Suprapubic skin (tissue), 4 donors: ENCODE measurements around the gene ACOX1. TPM values are rescaled to one million over a fixed set of nuclear protein-coding genes. Genes with fewer than 3 reads are reported as not detected.
A peak's percentile ranks its signal among the peaks of the same experiment; 100 is the strongest.

Experiments
- DNase-seq, 2 donors: peaks; one replicate each; pipeline ENCODE4 v3.0.0-alpha.2; 2019; ENCODE audit warnings: low spot score in 2 of 2
- H3K27ac ChIP-seq: fragments of 200-600 bp; sonication (generic); one replicate; pipeline ENCODE4 v1.5.1; 2019
- H3K27me3 ChIP-seq: fragments of 200-600 bp; sonication (generic); one replicate; pipeline ENCODE4 v1.5.1; 2019
- H3K36me3 ChIP-seq: fragments of 200-600 bp; sonication (generic); one replicate; pipeline ENCODE4 v1.5.1; 2019
- H3K4me1 ChIP-seq: fragments of 200-600 bp; sonication (generic); one replicate; pipeline ENCODE4 v1.5.1; 2019
- H3K4me3 ChIP-seq: fragments of 200-600 bp; sonication (generic); one replicate; pipeline ENCODE4 v1.5.1; 2019; ENCODE audit warnings: mild to moderate bottlenecking
- H3K9me3 ChIP-seq: fragments of 200-600 bp; sonication (generic); one replicate; pipeline ENCODE4 v1.5.1; 2019
- CTCF ChIP-seq, 2 donors: fragments of 200-600 bp in 1 of 2; fragments of 450-650 bp in 1 of 2; sonication (generic) in 1 of 2; IDR thresholded peaks; one replicate each; pipeline ENCODE4 v1.5.1; 2016 to 2019; ENCODE audit warnings: antibody characterized with exemption in 2 of 2, mild to moderate bottlenecking in 1 of 2, moderate library complexity in 1 of 2
- EP300 ChIP-seq: sonication (generic); formaldehyde crosslinking; IDR thresholded peaks from one replicate; pipeline ENCODE4 v1.6.1; 2017; ENCODE audit warnings: antibody characterized with exemption
- POLR2A ChIP-seq, 2 donors: fragments of 450-650 bp; IDR thresholded peaks; one replicate each; pipeline ENCODE4 v1.6.1; 2017; ENCODE audit warnings: antibody characterized with exemption in 2 of 2, mild to moderate bottlenecking in 2 of 2, moderate library complexity in 2 of 2
- POLR2AphosphoS5 ChIP-seq, 3 donors: sonication (generic); formaldehyde crosslinking; IDR thresholded peaks; one replicate each; pipeline ENCODE4 v1.6.1; 2017; ENCODE audit warnings: antibody characterized with exemption in 3 of 3
- WGBS: methylation state at CpG from one replicate; pipeline ENCODE4 v1.1.5; 2018; 5-methylcytosine and 5-hydroxymethylcytosine counted together
- total RNA-seq, 4 donors: library from RNA; depleted of rRNA; stranded (reverse); fragments of >200 nt; gene quantifications; one replicate each; pipeline ENCODE4 v1.1.0, GENCODE V29; 2016

Gene ACOX1
- total RNA-seq, 4 donors from 2014 or later: 59.6 to 89.7 (median 71.5) TPM

- H3K27me3 ChIP-seq: no peaks in the 10 kb centered on the region
- WGBS: 87% methylated on average over 13 of the region's 13 CpGs
- peaks cover 16% of the 10 kb centered on the region for H3K4me1 ChIP-seq
- no peak for TF ChIP-seq EP300
- TF ChIP-seq POLR2A (IDR thresholded peaks at IDR 0.05): no peak
- TF ChIP-seq CTCF (IDR thresholded peaks at IDR 0.05): no peak
- no peak for TF ChIP-seq POLR2AphosphoS5 (IDR thresholded peaks at IDR 0.05)
- no peak overlapping the region for H3K27ac ChIP-seq
- H3K4me3 ChIP-seq: no peak overlapping the region
- DNase-seq: no peak
- no peaks in the 10 kb centered on the region for H3K9me3 ChIP-seq
- H3K36me3 ChIP-seq: peaks cover 51% of the 10 kb centered on the region
Measured at GRCh38 chr17:76018801-76019200, 39.8 kb upstream of the ACOX1 start.

DNA sequence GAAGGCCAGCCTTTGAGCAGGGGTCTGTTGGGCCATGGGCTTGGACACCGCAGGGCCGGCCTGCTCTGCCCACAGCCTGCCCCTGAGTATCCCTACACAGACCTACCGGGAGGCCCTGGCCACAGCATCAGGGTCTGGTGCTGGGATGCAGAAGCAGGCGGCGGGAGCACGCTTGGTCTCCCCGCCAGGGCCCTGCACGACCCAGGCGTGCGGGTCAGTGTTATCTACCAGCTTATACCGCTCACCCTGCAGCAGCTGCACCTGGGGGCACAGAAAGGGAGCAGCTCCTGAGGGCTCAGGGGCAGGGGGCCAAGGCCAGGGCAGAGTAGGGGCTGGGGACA, 39.3 kb upstream of the ACOX1 start:
- WGBS: 94% methylated on average over 6 of the region's 11 CpGs
- no peaks in the 10 kb centered on the region for H3K9me3 ChIP-seq

DNA sequence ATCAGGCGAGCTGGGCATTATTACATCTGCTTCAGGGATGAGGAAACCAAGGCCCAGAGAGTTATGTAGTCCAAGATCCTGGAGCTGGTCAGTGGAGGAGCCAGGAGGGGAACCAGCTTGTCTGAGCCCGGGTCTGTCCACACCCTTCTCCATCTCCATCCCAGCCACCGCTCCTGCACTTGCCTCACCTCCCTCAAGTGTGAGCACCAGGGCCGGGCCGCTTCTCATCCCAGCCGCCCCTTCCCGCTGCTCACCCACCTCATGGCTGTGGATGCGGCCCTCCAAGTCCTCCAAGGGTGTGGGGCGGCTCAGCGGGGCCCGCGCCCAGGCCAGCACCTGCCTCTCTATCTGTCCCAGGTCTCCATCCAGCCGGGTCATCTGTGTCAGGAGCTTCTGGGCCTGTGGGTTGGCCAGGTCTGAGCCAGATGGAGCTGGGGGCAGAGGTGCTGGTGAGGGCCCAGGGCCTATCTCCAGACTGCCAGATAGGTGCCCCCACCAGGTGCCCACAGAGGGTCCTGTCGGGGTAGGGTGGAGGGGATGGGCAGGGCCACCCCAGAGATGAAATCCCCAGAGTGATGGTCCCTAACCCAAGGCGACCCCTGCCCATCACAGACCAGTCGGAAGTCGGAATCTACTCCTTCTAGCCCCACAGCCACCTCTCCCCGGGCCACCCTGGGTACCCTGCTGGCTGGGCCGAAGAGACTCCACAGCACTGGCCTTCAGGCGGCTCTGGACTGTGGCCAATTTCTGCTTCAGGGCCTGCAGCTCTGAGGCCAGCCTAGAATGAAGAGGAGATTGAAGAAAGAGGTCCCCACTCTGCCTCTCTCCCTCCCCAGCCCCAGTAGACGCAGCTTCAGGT, 38.7 kb upstream of the ACOX1 start:
- no peaks in the 10 kb centered on the region for H3K9me3 ChIP-seq
- H3K36me3 ChIP-seq: peaks cover 41% of the 10 kb centered on the region
- peaks cover 18% of the 10 kb centered on the region for H3K4me1 ChIP-seq
- WGBS: 84% methylated on average over 16 of the region's 21 CpGs
- no peak overlapping the region for H3K27ac ChIP-seq
- DNase-seq: no peak
- no peaks in the 10 kb centered on the region for H3K27me3 ChIP-seq
- no peak overlapping the region for H3K4me3 ChIP-seq
- no peak for TF ChIP-seq EP300
- no peak for TF ChIP-seq POLR2A (IDR thresholded peaks at IDR 0.05)
- no peak for TF ChIP-seq CTCF (IDR thresholded peaks at IDR 0.05)
- TF ChIP-seq POLR2AphosphoS5 (IDR thresholded peaks at IDR 0.05): no peak

More for the DNA sequence above, 39.3 kb upstream of the ACOX1 start:
- Histone ChIP-seq H3K4me3 (no peak overlapping the region), H3K27me3 (no peaks in the 10 kb centered on the region), H3K27ac (no peak overlapping the region), H3K4me1 (peaks cover 18% of the 10 kb centered on the region), H3K36me3 (peaks cover 47% of the 10 kb centered on the region)
- no peak for DNase-seq
- TF ChIP-seq CTCF (IDR thresholded peaks at IDR 0.05) (no peak), EP300 (no peak), POLR2A (IDR thresholded peaks at IDR 0.05) (no peak)

GRCh38 chr17:76014925-76015261, 35.9 kb upstream of the ACOX1 start:
- DNase-seq: no peak
- H3K36me3 ChIP-seq: peaks cover 40% of the 10 kb centered on the region
- H3K4me3 ChIP-seq: no peak overlapping the region
- H3K27me3 ChIP-seq: no peaks in the 10 kb centered on the region
- peaks cover 18% of the 10 kb centered on the region for H3K4me1 ChIP-seq
- H3K9me3 ChIP-seq: no peaks in the 10 kb centered on the region
- WGBS: no CpG with 5 or more reads among the region's 26 CpGs
- H3K27ac ChIP-seq: no peak overlapping the region
- TF ChIP-seq POLR2AphosphoS5 (IDR thresholded peaks at IDR 0.05): no peak
- TF ChIP-seq EP300: no peak
- TF ChIP-seq POLR2A (IDR thresholded peaks at IDR 0.05): no peak
- no peak for TF ChIP-seq CTCF (IDR thresholded peaks at IDR 0.05)

GRCh38 chr17:76014100-76014924, 35.3 kb upstream of the ACOX1 start:
- no peak overlapping the region for H3K27ac ChIP-seq
- no peak overlapping the region for H3K4me3 ChIP-seq
- no peaks in the 10 kb centered on the region for H3K9me3 ChIP-seq
- H3K27me3 ChIP-seq: no peaks in the 10 kb centered on the region
- peaks cover 18% of the 10 kb centered on the region for H3K4me1 ChIP-seq
- peaks cover 46% of the 10 kb centered on the region for H3K36me3 ChIP-seq
- WGBS: 16% methylated on average over 13 of the region's 19 CpGs
- no peak for TF ChIP-seq POLR2A (IDR thresholded peaks at IDR 0.05)
- TF ChIP-seq CTCF (IDR thresholded peaks at IDR 0.05): peak; percentile 83 to 97
- no peak for TF ChIP-seq POLR2AphosphoS5 (IDR thresholded peaks at IDR 0.05)
- TF ChIP-seq EP300: no peak
- no peak for DNase-seq
